Uterus (tissue), 4 donors: Measurements from ENCODE around the gene C11orf21. TPM values are rescaled to one million over a fixed set of nuclear protein-coding genes. Genes with fewer than 3 reads are reported as not detected.

ENCODE experiments used
- DNase-seq, 2 donors: peaks; one replicate each; pipeline ENCODE4 v3.0.0-alpha.2; 2019 to 2020
- H3K27ac ChIP-seq, 2 donors: fragments of 200-600 bp; sonication (generic); 1 replicate in 1 of 2; 2 replicates in 1 of 2; pipeline ENCODE4 v1.5.1; 2016 to 2018
- H3K27me3 ChIP-seq, 2 donors: fragments of 200-600 bp; sonication (generic); one replicate each; pipeline ENCODE4 v1.5.1; 2018 to 2019; ENCODE audit warnings: control low read depth in 1 of 2
- H3K36me3 ChIP-seq, 2 donors: fragments of 200-600 bp; sonication (generic); one replicate each; pipeline ENCODE4 v1.5.1; 2019; ENCODE audit warnings: control low read depth in 1 of 2
- H3K4me1 ChIP-seq, 2 donors: fragments of 200-600 bp; sonication (generic); one replicate each; pipeline ENCODE4 v1.5.1; 2018 to 2019; ENCODE audit warnings: control low read depth in 1 of 2
- H3K4me3 ChIP-seq, 2 donors: fragments of 200-600 bp; sonication (generic); 1 replicate in 1 of 2; 2 replicates in 1 of 2; pipeline ENCODE4 v1.5.1; 2018 to 2019; ENCODE audit warnings: mild to moderate bottlenecking in 1 of 2
- H3K9me3 ChIP-seq, 2 donors: fragments of 200-600 bp; sonication (generic); one replicate each; pipeline ENCODE4 v1.5.1; 2019; ENCODE audit warnings: control low read depth in 1 of 2
- POLR2A ChIP-seq, 2 donors: fragments of 450-650 bp; IDR thresholded peaks; one replicate each; pipeline ENCODE4 v1.6.1; 2016; ENCODE audit warnings: antibody characterized with exemption in 2 of 2, mild to moderate bottlenecking in 1 of 2, moderate library complexity in 1 of 2
- intact Hi-C: fragments of 100-400 bp; cut with DNase I; formaldehyde crosslinking; loops from one replicate; pipeline ENCODE4 v1.15.1; 2023; ENCODE audit warnings: low total_unique reads
- total RNA-seq, 4 donors: library from RNA; depleted of rRNA in 3 of 4; stranded (reverse); fragments of >200 nt in 3 of 4; gene quantifications; one replicate each; pipeline versions ENCODE4 v1.1.0 to v1.2.4, GENCODE V29; 2014 to 2023
- TF ChIP-seq, protein P1 (sequence below), 4 experiments: fragments of 200-600 bp in 2 of 4; fragments of 450-650 bp in 2 of 4; sonication (generic) in 2 of 4; IDR thresholded peaks; one replicate each; pipeline ENCODE4 v1.5.1; 2016 to 2019; ENCODE audit warnings: antibody characterized with exemption in 4 of 4, mild to moderate bottlenecking in 2 of 4, moderate library complexity in 1 of 4
- donor health status: DM: yes; HTN: yes; CAD: no.

C11orf21 gene
- total RNA-seq, 4 donors from 2014 or later, result 1.7 to 1.8 TPM; not detected in 2

DNA sequence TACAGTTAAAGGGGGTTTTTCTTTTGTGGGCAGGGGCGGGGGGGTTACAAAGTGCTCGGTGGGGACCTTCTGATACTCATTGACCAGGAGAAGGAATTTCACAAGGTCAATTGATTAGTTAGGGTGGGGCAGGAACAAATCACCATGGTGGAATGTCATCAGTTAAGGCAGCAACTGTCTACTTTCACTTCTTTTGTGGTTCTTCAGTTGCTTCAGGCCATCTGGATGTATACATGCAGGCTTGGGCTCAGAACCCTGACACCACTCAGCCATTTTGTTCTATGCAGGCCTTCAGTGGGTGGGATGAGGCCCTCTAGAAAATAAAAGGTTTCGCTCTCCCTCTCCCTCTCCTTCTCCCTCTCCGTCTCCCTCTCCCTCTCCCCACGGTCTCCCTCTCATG lies 29.7 kb upstream of the C11orf21 start:
- Histone ChIP-seq H3K27me3 (no peaks in the 10 kb centered on the region), H3K27ac (no peak overlapping the region), H3K9me3 (no peaks in the 10 kb centered on the region), H3K4me3 (no peak overlapping the region), H3K36me3 (no peaks in the 10 kb centered on the region), H3K4me1 (no peaks in the 10 kb centered on the region)
- no peak for DNase-seq
- intact Hi-C loops, result no loop called here
- no peak for TF ChIP-seq POLR2A (IDR thresholded peaks at IDR 0.05)
- TF ChIP-seq, protein P1, sequence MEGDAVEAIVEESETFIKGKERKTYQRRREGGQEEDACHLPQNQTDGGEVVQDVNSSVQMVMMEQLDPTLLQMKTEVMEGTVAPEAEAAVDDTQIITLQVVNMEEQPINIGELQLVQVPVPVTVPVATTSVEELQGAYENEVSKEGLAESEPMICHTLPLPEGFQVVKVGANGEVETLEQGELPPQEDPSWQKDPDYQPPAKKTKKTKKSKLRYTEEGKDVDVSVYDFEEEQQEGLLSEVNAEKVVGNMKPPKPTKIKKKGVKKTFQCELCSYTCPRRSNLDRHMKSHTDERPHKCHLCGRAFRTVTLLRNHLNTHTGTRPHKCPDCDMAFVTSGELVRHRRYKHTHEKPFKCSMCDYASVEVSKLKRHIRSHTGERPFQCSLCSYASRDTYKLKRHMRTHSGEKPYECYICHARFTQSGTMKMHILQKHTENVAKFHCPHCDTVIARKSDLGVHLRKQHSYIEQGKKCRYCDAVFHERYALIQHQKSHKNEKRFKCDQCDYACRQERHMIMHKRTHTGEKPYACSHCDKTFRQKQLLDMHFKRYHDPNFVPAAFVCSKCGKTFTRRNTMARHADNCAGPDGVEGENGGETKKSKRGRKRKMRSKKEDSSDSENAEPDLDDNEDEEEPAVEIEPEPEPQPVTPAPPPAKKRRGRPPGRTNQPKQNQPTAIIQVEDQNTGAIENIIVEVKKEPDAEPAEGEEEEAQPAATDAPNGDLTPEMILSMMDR (IDR thresholded peaks at IDR 0.05), result no peak

- H3K4me1 ChIP-seq, result no peaks in the 10 kb centered on the region
- no peak overlapping the region for H3K27ac ChIP-seq
- DNase-seq, result no peak
- H3K27me3 ChIP-seq, result no peaks in the 10 kb centered on the region
- H3K4me3 ChIP-seq, result no peak overlapping the region
- TF ChIP-seq, protein P1 (IDR thresholded peaks at IDR 0.05), result no peak
- no peak for TF ChIP-seq POLR2A (IDR thresholded peaks at IDR 0.05)
- H3K36me3 ChIP-seq, result no peaks in the 10 kb centered on the region
- H3K9me3 ChIP-seq, result no peaks in the 10 kb centered on the region
- intact Hi-C loops, result no loop called here
These were observed 29.0 kb upstream of the C11orf21 start for GRCh38 chr11:2330696-2331095.

- no peaks in the 10 kb centered on the region for H3K36me3 ChIP-seq
- no peaks in the 10 kb centered on the region for H3K27me3 ChIP-seq
- intact Hi-C loops, result no loop called here
- no peak overlapping the region for H3K27ac ChIP-seq
- no peaks in the 10 kb centered on the region for H3K9me3 ChIP-seq
- no peak for DNase-seq
- TF ChIP-seq, protein P1 (IDR thresholded peaks at IDR 0.05), result no peak
- TF ChIP-seq POLR2A (IDR thresholded peaks at IDR 0.05), result no peak
- no peaks in the 10 kb centered on the region for H3K4me1 ChIP-seq
- no peak overlapping the region for H3K4me3 ChIP-seq
These were observed 27.8 kb upstream of the C11orf21 start for GRCh38 chr11:2329551-2329950.

GRCh38 chr11:2328656-2329354 lies 27.1 kb upstream of the C11orf21 start:
- Histone ChIP-seq H3K27me3 (no peaks in the 10 kb centered on the region), H3K27ac (no peak overlapping the region), H3K36me3 (no peaks in the 10 kb centered on the region), H3K4me1 (no peaks in the 10 kb centered on the region), H3K4me3 (no peak overlapping the region), H3K9me3 (no peaks in the 10 kb centered on the region)
- intact Hi-C loops, result no loop called here
- TF ChIP-seq POLR2A (IDR thresholded peaks at IDR 0.05), result no peak
- TF ChIP-seq, protein P1 (IDR thresholded peaks at IDR 0.05), result no peak
- no peak for DNase-seq

GRCh38 chr11:2328021-2328420 lies 26.3 kb upstream of the C11orf21 start:
- H3K27me3 ChIP-seq, result no peaks in the 10 kb centered on the region
- H3K9me3 ChIP-seq, result no peaks in the 10 kb centered on the region
- no peak for DNase-seq
- intact Hi-C loops, result no loop called here
- H3K4me1 ChIP-seq, result no peaks in the 10 kb centered on the region
- H3K27ac ChIP-seq, result no peak overlapping the region
- TF ChIP-seq POLR2A (IDR thresholded peaks at IDR 0.05), result no peak
- TF ChIP-seq, protein P1 (IDR thresholded peaks at IDR 0.05), result no peak
- H3K4me3 ChIP-seq, result no peak overlapping the region
- H3K36me3 ChIP-seq, result no peaks in the 10 kb centered on the region
